GM18868 (cell line): ENCODE results near the gene METTL8.
"Not testable (repeated sequence)": the region's sequence is repeated elsewhere in the genome, so short reads cannot be mapped to it uniquely, and the experiment has no call there.

Experiments used
- ATAC-seq: cut with Tn5 transposase; IDR thresholded peaks from one replicate; pipeline ENCODE4 v1.9.1; 2021; ENCODE audit warnings: mild to moderate bottlenecking, moderate library complexity; ENCODE audit not compliant: unreplicated experiment

The METTL8 gene

DNA sequence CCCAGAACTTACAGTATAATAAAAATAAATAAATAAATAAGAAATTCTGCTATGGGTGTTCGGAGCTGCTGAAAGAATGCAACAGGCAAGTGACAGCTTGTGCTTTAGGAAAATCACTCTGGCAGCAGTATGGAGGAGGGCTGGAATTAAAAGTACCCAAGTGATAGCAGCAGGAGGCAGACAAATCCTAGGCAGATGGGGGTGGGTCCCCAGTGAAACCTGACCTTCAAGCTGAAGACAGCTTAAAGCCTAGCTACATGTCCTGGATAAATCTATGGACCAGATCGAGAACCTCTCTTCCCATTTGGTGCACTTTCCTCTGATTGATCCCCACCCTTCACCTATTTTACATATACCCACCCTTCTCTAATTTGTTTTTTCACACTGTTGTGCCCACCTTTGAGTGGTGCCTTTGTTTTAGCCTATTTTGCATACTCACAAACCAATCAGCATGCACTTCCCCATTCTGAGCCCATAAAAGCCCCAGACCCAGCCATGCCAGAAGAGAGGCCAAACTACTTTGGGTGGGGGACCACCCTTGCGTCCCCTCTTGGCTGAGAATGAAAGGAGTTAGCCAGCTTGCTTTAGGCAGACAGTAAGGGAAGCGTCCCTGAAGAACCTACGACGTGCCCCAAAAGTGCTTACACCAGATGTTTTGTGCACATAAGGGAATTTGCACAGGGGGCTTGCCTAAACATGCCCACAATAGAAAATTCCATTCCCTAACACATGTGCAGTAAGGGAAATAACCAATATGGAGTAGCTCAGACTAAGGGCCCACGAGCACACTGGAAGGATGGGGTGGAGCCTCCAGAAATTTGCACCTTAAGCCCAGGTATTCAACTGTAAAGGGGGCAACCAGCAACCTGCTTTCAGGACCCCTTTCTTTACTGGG, 3.0 kb downstream of the METTL8 start:
- no peak for ATAC-seq

DNA sequence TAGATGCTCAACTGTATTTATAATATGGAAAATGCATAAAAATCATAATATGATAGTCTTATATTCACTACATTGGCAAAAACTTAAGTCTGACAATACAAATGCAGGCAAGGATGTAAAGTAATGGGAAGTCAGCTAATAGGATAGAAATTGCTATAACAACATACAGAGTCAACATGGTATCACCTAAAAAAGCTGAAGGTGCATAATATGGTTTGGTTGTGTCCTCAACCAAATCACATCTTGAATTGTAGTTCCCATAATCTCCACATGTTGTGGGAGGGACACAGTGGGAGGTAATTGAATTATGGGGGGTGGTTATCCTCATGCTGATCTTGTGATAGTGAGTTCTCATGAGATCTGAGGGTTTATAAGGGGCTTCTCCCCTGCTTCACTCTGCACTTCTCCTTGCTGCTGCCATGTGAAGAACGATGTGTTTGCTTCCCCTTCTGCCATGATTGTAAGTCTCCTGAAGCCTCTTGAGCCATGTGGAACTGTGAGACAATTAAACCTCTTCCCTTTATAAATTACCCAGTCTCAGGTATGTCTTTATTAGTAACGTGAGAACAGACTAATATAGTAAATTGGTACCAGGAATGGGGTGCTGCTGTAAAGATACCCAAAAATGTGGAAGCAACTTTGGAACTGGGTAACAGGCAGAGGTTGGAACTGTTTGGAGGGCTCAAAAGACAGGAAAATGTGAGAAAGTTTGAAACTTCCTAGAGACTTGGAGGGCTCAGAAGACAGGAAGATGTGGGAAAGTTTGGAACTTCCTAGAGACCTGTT, 10.9 kb downstream of the METTL8 start:
- not testable (repeated sequence) for ATAC-seq

DNA sequence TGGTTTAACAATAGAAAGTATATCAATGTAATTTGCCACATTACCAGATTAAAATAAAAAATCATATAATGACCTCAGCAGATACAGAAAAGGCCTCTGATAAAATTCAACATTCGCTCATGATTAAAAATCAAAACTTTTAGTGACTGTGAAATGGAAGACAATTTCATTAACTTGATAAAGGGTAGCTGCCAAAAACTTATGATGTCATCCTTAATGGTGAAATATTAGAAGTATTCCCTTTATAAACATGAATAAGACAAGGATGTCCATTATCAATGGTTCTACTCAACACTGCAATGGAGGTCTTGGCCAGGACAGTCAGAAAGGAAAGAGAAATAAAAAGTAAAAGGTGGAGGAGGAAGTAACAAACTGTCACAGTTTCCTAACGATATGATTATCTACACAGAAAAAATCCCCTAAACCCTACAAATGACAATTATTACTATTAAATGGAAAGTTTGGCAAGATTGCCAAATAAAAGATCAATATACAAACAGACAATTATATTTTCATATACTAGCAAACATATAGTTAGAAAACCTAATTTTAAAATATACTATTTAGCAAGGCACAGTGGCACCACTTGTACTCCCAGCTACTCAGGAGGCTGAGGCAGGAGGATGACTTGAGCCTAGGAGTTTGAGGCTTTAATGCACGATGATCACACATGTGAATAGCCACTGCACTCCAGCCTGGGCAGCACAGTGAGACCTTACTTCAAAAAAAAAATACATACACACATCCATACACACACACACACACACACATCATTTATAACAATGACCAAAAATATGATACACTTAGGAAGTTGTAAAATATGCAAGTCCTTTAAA, 12.8 kb downstream of the METTL8 start:
- ATAC-seq: no peak

DNA sequence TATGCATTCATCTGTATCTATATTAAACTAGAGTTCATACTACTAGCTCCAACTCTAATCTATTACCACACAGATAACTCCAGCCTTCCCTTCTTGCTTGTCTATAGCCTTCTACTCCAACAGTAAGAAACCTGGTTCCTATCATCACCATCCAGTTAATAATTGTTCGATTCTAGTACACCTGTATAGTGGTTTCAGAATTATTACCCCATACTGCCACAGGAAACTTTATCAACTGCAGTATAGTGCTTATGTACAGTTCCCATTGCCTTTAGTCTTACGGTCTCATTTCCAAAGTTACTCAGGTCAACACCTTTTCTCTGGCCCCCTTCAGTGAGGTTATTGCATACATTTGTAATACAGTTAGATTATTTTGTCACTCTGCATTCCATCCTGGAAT, 14.5 kb downstream of the METTL8 start:
- ATAC-seq: no peak

DNA sequence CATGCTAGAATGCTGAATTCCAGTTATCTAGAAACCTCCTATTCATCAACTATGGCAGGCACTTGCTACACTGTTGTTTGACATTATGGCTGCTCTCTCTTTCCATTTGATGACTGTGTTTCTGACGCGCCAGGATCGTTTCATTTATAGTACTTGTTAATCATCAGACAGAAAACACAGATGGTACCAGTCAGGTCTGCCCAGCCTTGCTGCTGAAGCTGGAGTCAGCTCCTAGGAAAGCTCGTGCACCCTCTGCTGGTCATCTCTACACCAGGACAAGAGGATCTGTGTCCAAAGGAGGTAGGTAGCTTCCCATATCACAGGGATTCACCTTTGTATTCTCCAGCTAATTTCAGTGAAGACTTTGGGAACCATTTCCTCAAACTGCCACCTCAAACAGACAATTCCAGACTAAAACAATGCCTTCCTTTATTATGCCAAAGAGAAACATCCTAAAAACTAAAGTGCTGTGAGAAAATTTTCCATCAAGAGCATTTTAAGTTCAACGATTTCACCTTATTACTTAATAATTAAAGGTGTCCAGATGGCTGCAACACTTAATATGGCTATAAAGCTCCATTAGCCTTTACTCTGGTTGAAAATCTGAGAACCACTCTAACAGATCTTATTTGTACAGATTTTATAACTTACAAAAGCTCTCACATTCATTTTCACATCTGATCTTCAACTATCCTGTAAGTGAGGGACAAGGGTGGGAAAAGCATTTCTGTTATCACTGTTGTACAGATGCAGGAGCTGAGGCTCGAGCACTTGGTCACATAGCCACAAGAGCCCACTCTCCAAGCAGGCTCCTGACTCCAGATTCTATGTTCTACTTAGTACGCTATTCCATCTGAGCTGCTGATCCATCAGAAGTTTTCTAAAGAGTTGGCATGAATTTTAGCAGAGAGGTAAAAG, 17.5 kb downstream of the METTL8 start:
- peak; percentile 84 for ATAC-seq

DNA sequence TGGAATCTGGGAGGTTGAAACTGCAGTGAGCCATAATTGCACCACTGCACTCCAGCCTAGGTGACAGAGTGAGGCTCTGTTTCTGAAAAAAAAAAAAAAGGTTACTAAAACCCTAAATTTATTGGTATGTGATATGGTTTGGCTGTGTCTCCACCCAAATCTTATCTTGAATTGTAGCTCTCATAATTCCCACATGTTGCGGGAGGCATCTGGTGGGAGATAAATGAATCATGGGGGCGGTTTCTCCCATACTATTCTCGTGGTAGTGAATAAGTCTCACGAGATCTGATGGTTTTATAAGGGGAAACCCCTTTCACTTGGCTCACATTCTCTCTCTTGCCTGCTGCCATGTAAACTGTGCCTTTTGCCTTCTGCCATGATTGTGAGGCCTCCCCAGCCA, 19.1 kb downstream of the METTL8 start:
- not testable (repeated sequence) for ATAC-seq

DNA sequence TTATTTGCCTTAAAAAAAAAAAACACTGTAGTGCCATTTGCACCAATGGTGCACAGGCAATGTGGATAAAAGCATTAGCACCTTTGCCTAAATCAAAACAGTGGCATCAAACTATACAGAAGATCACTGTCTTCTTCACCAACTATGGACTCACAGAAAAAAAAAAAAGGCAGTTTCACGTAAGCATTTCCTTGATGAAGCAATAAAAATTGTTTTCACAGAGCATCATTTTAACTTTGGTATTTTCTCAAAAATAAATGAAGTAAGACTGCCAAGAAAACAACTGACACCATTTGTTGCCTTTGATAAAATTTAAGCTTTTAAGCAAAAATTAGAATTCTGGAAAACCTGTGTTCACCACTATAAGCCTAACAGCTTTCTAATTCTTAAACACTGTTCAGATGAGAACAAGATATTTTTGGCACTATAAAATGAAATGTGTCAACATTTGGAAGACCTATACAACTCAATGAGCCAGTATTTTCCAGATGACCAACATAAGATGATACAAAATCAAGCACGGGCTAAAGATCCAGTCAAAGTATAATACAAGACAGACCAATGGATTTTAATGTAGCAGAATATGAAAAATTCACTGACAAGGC, 21.1 kb downstream of the METTL8 start:
- ATAC-seq: no peak

DNA sequence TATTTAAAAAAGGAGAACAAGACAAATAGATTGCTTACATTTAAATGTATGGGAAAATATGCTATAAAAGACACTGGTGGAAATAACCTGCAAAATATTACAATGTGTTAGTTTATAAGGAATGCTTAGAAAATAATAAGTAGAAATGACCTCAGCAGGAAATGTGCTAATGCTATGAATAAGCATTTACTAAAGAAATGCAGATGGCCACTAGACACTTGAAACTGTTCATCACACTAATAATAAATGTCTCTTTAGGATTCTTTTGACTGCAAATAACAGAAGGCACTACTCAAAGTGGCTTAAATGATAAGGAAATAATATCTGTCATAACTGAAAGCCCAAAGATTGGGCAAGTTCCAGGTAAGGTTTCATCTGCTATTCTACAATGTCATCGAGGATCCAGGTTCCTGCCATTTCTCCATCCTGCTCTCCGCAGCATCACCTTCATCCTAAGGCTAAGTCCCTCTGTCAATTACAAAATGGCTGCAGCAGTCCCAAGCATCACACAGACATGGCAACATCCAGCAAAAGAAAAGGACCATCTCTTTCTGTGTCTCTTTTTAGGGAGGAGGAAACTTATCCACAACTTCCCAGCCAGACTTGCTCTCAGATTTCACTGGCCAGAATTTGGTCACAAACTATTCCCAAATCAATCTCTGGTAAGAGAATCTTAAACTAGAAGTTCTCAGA, 21.9 kb downstream of the METTL8 start:
- ATAC-seq: no peak

DNA sequence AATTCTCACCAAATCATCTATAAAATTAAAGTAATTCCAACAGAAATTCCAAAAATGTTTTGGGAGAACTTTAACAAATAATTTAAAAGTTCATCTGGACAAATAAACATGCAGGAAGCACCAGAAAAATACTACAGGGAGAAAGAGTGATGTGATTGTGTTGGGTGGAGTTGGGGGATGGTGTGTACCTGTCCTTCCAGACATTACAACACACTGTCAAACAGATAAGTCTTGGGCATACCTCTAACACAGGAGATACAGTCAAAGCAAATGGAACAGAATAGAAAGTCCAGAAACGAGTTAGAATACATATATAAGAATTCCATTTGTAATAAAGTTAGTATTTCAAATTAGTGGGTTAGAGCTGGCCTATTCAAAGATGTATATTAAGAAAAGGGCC, 22.6 kb downstream of the METTL8 start:
- no peak for ATAC-seq

DNA sequence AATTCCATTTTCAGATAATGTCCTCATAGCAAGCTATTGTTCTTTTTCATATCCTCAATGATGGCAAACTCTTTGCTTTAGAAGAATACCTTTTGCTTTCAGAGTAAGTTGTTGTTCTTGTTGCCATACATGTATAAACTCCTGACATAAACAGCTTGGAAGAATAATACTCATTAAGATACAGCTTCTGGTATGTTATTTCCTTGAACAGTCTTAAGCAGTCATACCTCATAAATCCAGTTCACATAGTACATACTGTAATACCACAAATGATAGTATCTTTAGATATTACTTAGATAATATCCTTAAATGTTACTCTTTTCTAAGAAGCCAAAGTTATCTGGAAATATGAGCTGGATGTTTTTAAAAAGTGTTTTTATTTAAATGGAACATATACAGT, 23.2 kb downstream of the METTL8 start:
- ATAC-seq: no peak

DNA sequence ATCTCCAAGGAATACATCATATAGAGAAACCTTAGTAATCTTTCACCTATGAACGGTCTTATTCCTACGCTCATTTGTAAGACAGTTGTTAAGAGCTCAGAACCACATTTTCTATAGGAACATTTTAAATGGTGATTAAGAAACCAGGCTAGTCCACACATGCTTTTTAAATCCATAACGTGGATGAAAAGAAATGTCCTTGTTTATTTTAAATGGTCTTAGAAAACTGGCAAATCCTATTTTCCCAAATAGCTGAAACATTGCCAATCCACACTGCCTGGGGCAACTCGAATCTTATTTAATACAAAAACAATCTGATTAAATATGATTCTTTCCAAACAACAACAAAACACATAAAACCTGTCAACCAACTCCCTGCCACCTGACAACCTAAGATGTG, 23.7 kb downstream of the METTL8 start:
- no peak for ATAC-seq

DNA sequence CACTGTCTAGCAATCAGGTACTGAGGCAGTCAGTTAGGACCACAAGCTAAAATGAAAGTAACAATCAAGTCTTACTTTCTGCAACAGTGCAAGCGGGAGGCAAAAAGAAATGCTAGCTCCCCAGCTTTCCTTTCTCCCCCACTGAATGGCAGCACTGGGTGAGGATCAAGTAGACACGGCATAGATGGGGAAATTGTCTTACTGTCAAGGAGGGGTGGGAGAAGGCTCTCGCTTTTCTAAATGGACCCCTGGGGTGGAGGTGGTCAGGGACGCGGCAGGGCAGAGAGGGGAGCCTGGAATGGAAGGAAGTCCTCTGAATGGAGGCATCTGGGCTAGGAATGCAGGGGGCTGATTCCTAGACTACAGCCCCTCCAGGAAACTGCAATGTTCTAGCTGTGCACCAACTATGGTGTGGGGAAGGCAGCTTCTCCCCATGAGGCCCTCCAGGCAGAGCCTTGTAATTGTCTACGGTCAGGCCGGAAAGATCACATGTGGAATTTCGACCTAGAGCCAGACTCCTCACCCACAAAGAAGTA, 24.3 kb downstream of the METTL8 start:
- no peak for ATAC-seq

DNA sequence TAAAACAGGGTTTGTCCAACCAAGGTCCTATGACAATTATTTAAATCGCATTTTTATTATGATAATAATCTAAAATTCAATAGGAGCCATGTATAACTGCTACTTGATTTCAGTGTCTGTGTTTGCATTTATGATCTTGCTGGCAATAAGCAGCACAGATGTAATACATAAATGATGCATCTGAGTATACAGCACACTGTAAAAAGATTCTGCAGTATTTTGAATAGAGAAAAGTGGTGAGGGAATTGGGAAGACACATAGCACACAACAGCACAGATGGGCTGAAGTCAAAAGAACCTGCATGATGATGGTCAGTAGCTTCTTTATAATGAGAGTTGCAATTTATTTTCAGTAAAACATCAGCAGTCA, 26.1 kb downstream of the METTL8 start:
- no peak for ATAC-seq

DNA sequence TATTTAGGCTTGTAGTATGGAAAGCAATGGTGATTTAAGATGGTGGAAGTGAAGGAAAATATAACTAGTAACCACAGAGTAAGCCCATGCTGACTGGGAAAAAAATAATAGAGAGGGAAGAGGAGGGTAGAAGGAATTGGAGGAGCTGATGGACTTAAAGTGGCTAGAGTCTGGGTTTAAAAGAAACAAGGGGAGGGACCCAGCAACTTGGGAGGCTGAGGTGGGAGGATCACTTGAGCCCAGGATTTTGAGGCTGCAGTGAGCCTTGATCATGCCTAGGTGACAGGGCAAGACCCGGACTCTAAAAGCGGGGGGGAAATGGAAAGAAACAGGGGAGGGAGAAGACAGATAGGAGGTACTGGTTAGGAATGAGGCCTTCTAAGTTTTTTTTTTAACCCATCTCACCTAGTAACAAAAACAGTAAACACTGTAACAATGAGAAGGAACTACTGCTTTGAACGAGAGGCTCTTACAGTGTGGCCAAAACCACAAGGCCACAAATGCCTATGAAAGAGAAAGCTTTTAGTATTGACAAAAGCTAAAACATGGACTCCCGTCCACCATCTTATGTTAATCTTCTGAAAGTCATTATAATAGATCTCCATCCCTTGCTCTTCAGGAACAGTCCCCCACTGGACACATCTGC, 26.6 kb downstream of the METTL8 start:
- ATAC-seq: peak; percentile 58

DNA sequence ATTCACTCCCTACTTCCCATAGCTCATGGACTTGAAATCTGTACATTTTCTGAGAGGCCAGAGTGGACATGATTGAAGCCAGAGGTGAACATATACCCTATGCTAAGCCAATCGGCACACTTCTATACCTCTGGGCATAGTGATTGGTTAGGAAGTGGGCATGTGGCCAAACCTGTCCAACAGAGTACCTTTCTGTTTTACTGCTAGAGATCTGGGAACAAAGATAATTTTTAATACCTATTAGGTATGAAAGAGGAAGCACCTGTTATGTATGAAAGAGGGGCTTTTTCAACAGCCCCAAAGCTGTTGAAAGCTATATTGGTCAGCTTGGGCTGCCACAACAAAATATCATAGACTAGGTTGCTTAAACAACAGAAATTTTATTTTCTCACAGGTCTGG, 27.7 kb downstream of the METTL8 start:
- peak; percentile 69 for ATAC-seq

DNA sequence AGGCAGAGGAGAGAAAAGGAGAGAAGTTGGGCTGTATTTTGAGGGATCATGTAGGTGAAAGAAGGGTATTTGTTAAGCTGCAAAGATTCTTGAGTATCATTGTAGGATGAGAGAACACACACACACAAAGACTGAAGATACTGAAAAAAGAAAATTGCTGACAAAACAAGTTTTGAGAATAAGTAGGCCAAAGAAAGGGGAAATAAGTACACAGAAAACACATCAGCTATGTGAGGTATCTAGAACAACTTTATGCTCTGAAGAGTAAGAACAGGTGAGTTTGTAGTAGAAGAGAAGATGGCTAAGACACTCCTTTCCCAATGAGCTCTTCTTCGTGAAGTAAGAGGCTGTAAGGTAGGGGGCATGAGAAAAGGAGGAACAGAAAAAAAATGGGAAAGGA, 28.2 kb downstream of the METTL8 start:
- ATAC-seq: no peak

DNA sequence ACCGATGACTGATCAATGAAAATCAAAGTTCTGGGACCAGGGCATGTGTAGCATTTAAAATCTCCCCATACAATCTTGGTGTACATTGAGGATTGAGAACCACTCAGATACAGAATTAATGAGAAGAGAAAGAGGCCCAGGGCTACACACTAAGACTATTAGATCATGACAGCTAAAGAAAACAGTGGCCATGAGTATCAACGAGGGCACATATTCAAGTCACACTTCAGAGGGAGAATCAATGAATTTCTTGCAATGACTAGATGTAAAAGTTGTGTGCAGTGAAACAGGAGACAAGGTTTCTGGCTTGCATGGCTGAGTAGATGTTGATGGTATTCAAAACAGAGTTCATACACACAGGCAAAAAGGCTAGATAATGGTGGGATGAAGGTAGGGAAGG, 29.1 kb downstream of the METTL8 start:
- no peak for ATAC-seq

DNA sequence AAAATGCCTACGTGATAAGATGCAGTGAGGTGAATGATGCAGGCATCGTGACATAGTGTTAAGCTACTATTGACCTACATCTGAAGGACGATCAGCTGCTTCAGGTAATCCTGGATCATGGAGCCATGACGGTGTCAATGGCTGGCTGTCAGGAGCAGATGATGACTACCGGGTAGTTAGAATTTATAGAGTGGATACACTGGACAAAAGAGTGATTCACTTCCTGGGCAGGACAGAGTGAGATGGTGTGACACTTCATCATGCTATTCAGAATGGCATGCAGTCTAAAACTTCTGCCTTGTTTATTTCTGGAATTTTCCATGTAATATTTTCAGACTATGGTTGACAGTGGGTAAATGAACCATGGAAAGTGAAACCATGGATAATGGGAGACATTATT, 29.5 kb downstream of the METTL8 start:
- no peak for ATAC-seq
